SK-N-SH (cell line): ENCODE results near the gene PJA2. TPM values are rescaled to one million over a fixed set of nuclear protein-coding genes. Genes with fewer than 3 reads are reported as not detected.
"Not testable (repeated sequence)": the region's sequence is repeated elsewhere in the genome, so short reads cannot be mapped to it uniquely, and the experiment has no call there.

Experiments used
- CTCF ChIA-PET: fragments of 300-600, 350-600 bp; formaldehyde crosslinking; extraction: SDS; loops from one replicate; lab custom pipeline; 2021; lab: Yijun Ruan, JAX
- POLR2A ChIA-PET: fragments of 350-600 bp; sonication (Branson Sonifier 250); formaldehyde crosslinking; extraction: SDS; loops from one replicate; lab custom pipeline; 2020; ENCODE audit warnings: antibody characterized with exemption, inconsistent platforms; lab: Yijun Ruan, JAX
- DNase-seq: peaks from one replicate; pipeline ENCODE4 v3.0.0; 2012
- H2AFZ ChIP-seq: fragments of 200-600 bp; sonication (generic); 2 replicates; pipeline ENCODE4 v1.8.1; 2016; ENCODE audit warnings: antibody characterized with exemption, mild to moderate bottlenecking, low read depth
- H3F3A ChIP-seq: fragments of 200-600 bp; sonication (generic); replicated peaks from 2 replicates; pipeline ENCODE3; 2016; ENCODE audit warnings: antibody characterized with exemption, mild to moderate bottlenecking; ENCODE audit not compliant: insufficient read depth
- H3K27ac ChIP-seq, 2 experiments: fragments of 200-500 bp in 1 of 2; fragments of 200-600 bp in 1 of 2; sonication (Bioruptor generic) in 1 of 2; sonication (generic), shearing (Covaris generic) in 1 of 2; 2 replicates each; pipeline versions ENCODE4 v1.5.1 to v1.6.1; 2014 to 2016; ENCODE audit warnings: low read depth in 2 of 2, inconsistent platforms in 1 of 2, low read length in 1 of 2, mild to moderate bottlenecking in 1 of 2, mixed read lengths in 1 of 2
- H3K27me3 ChIP-seq: fragments of 200-600 bp; sonication (generic), shearing (Covaris generic); 2 replicates; pipeline ENCODE4 v1.6.1; 2016; ENCODE audit warnings: mixed run types; ENCODE audit not compliant: insufficient read depth
- H3K36me3 ChIP-seq, 2 experiments: fragments of 200-500 bp in 1 of 2; fragments of 200-600 bp in 1 of 2; sonication (Bioruptor generic) in 1 of 2; sonication (generic) in 1 of 2; replicated peaks in 1 of 2; 2 replicates each; pipeline versions ENCODE3 to v1.5.1; 2014 to 2016; ENCODE audit warnings: low read length in 1 of 2, mild to moderate bottlenecking in 1 of 2; ENCODE audit not compliant: insufficient read depth in 2 of 2, control insufficient read depth in 1 of 2
- H3K4me1 ChIP-seq, 2 experiments: fragments of 200-500 bp in 1 of 2; fragments of 200-600 bp in 1 of 2; sonication (Bioruptor generic) in 1 of 2; sonication (generic), shearing (Covaris generic) in 1 of 2; 2 replicates each; pipeline versions ENCODE4 v1.5.1 to v1.6.1; 2014 to 2016; ENCODE audit warnings: low read depth in 1 of 2, low read length in 1 of 2, mixed run types in 1 of 2; ENCODE audit not compliant: insufficient read depth in 2 of 2, control insufficient read depth in 1 of 2
- H3K4me2 ChIP-seq: fragments of 200-600 bp; sonication (generic), shearing (Covaris generic); 2 replicates; pipeline ENCODE4 v1.6.1; 2017; ENCODE audit warnings: mixed run types
- H3K4me3 ChIP-seq, 2 experiments: fragments of 200-500 bp in 1 of 2; fragments of 200-600 bp in 1 of 2; sonication (Bioruptor generic) in 1 of 2; sonication (generic), shearing (Covaris generic) in 1 of 2; 2 replicates each; pipeline versions ENCODE4 v1.5.1 to v1.8.1; 2014 to 2016; ENCODE audit warnings: low read depth in 2 of 2, inconsistent platforms in 1 of 2, low read length in 1 of 2, mild to moderate bottlenecking in 1 of 2, mixed read lengths in 1 of 2, moderate library complexity in 1 of 2
- H3K79me2 ChIP-seq: fragments of 200-600 bp; sonication (generic); 2 replicates; pipeline ENCODE4 v1.8.1; 2017; ENCODE audit warnings: mild to moderate bottlenecking; ENCODE audit not compliant: insufficient read depth
- H3K9ac ChIP-seq: fragments of 200-600 bp; sonication (generic); 2 replicates; pipeline ENCODE4 v1.6.1; 2017; ENCODE audit warnings: mixed run types
- H3K9me2 ChIP-seq: fragments of 200-600 bp; sonication (generic); 2 replicates; pipeline ENCODE4 v1.6.1; 2017; ENCODE audit warnings: mixed run types
- H3K9me3 ChIP-seq: fragments of 200-600 bp; sonication (generic); 2 replicates; pipeline ENCODE4 v1.6.1; 2017; ENCODE audit warnings: mixed run types, mild to moderate bottlenecking, moderate library complexity
- H4K20me1 ChIP-seq: fragments of 200-600 bp; sonication (generic); 2 replicates; pipeline ENCODE4 v1.6.1; 2017; ENCODE audit warnings: mild to moderate bottlenecking, mixed run types; ENCODE audit not compliant: insufficient read depth
- EP300 ChIP-seq, 2 experiments: IDR thresholded peaks; 2 replicates each; pipeline versions ENCODE4 v1.4.0 to v1.6.1; 2012; ENCODE audit warnings: borderline replicate concordance in 1 of 2, low read depth in 1 of 2, low read length in 1 of 2
- FOXJ3 ChIP-seq: sonication (generic); formaldehyde crosslinking; IDR thresholded peaks from 2 replicates; pipeline ENCODE4 v1.5.1; 2020; ENCODE audit warnings: mild to moderate bottlenecking, missing genetic modification reagents
- POLR2AphosphoS5 ChIP-seq: IDR thresholded peaks from 2 replicates; pipeline ENCODE4 v1.6.1; 2012; ENCODE audit warnings: low read depth, low read length
- RAD21 ChIP-seq: IDR thresholded peaks from 2 replicates; pipeline ENCODE4 v1.6.1; 2012; ENCODE audit warnings: mild to moderate bottlenecking, low read length
- RXRA ChIP-seq: IDR thresholded peaks from 2 replicates; pipeline ENCODE4 v1.4.0; 2012; ENCODE audit warnings: low read depth, mild to moderate bottlenecking, borderline replicate concordance
- TEAD4 ChIP-seq: IDR thresholded peaks from 2 replicates; pipeline ENCODE4 v1.4.0; 2012; ENCODE audit warnings: mild to moderate bottlenecking, borderline replicate concordance; ENCODE audit not compliant: insufficient read depth
- USF1 ChIP-seq: IDR thresholded peaks from 2 replicates; pipeline ENCODE4 v1.4.0; 2012; ENCODE audit warnings: low read depth, borderline replicate concordance
- YY1 ChIP-seq: IDR thresholded peaks from 2 replicates; pipeline ENCODE4 v1.4.0; 2012; ENCODE audit warnings: low read depth, mild to moderate bottlenecking
- WGBS: methylation state at CpG from one replicate; pipeline ENCODE4 v1.1.6; 2017; ENCODE audit warnings: low lambda C conversion rate; 5-methylcytosine and 5-hydroxymethylcytosine counted together
- polyA plus RNA-seq, 3 experiments: library from polyadenylated mRNA; depleted of rRNA; stranded (reverse); fragments of >200 nt; gene quantifications; 2 replicates each; pipeline ENCODE4 v1.2.3, GENCODE V29; 2012
- TF ChIP-seq, protein P1 (sequence below): IDR thresholded peaks from 2 replicates; pipeline ENCODE4 v1.4.0; 2012; ENCODE audit warnings: low read depth
- TF ChIP-seq, protein P2 (sequence below): IDR thresholded peaks from 2 replicates; pipeline ENCODE4; 2012

PJA2 gene
- polyA plus RNA-seq, 1 of the 3 experiments (the other 2 are of a cell fraction): 30.7 TPM

- no peaks in the 10 kb centered on the region for H3K27me3 ChIP-seq
- no peak overlapping the region for H3K4me2 ChIP-seq
- ChIA-PET POLR2A (no interaction called here), CTCF (no interaction called here)
- no peaks in the 10 kb centered on the region for H3K9me2 ChIP-seq
- no peaks in the 10 kb centered on the region for H3K79me2 ChIP-seq
- no peaks in the 10 kb centered on the region for H3K9me3 ChIP-seq
- no peaks in the 10 kb centered on the region for H4K20me1 ChIP-seq
- no peak overlapping the region for H3K27ac ChIP-seq
- no peak overlapping the region for H2AFZ ChIP-seq
- WGBS: 65% methylated on average over 3 of the region's 3 CpGs
- no peak for DNase-seq
- H3K9ac ChIP-seq: no peak overlapping the region
- H3K4me1 ChIP-seq: no peaks in the 10 kb centered on the region; a peak in 1 of 4 replicates
- no peak for TF ChIP-seq FOXJ3
- TF ChIP-seq, protein P1, sequence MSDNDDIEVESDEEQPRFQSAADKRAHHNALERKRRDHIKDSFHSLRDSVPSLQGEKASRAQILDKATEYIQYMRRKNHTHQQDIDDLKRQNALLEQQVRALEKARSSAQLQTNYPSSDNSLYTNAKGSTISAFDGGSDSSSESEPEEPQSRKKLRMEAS: no peak
- no peak for TF ChIP-seq TEAD4
- TF ChIP-seq USF1: no peak
- TF ChIP-seq RAD21: no peak
- no peak for TF ChIP-seq YY1
- TF ChIP-seq POLR2AphosphoS5: no peak
- no peaks in the 10 kb centered on the region for H3F3A ChIP-seq
- H3K36me3 ChIP-seq: no peaks in the 10 kb centered on the region
- no peak overlapping the region for H3K4me3 ChIP-seq
These were observed 9.1 kb upstream of the PJA2 start for GRCh38 chr5:109418712-109419352.

DNA sequence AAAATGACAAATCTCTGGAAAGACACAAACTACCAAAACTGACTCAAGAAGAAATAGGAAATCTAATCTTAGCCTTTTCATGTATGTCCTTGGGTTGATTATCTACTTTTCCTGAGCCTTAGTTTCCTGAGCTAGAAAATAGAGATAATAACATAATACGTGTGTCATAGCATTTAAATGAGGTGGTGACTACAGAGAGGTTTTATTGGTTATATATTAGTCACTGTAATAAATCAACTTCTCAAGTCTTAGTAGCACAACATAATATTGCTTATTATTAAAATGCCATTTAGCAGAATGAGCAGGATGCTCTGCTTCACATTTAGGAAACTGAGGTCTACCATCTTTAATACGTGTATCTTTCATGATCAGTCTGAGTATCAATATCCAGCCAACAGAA, 7.1 kb upstream of the PJA2 start:
- no peaks in the 10 kb centered on the region for H4K20me1 ChIP-seq
- 62% methylated on average over 2 of the region's 2 CpGs for WGBS
- H3K27me3 ChIP-seq: no peaks in the 10 kb centered on the region
- no peaks in the 10 kb centered on the region for H3K36me3 ChIP-seq
- DNase-seq: no peak
- H3K9me2 ChIP-seq: no peaks in the 10 kb centered on the region
- no peaks in the 10 kb centered on the region for H3K79me2 ChIP-seq
- TF ChIP-seq EP300 (IDR thresholded peaks at IDR 0.05; ENCODE audit: borderline replicate concordance in 1 of 2, low read depth in 1 of 2, low read length in 1 of 2) (no peak), RXRA (no peak)
- TF ChIP-seq, protein P2, sequence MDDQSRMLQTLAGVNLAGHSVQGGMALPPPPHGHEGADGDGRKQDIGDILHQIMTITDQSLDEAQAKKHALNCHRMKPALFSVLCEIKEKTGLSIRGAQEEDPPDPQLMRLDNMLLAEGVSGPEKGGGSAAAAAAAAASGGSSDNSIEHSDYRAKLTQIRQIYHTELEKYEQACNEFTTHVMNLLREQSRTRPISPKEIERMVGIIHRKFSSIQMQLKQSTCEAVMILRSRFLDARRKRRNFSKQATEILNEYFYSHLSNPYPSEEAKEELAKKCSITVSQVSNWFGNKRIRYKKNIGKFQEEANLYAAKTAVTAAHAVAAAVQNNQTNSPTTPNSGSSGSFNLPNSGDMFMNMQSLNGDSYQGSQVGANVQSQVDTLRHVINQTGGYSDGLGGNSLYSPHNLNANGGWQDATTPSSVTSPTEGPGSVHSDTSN: no peak
- H3K4me1 ChIP-seq: peaks cover 0 to 8% of the 10 kb centered on the region in 2 experiments; a peak in 3 of 4 replicates
- H2AFZ ChIP-seq: no peak overlapping the region
- H3K4me3 ChIP-seq: no peak overlapping the region
- no peak overlapping the region for H3K9ac ChIP-seq
- ChIA-PET CTCF (no interaction called here), POLR2A (no interaction called here)
- H3K9me3 ChIP-seq: no peaks in the 10 kb centered on the region
- no peaks in the 10 kb centered on the region for H3F3A ChIP-seq
- no peak overlapping the region for H3K27ac ChIP-seq
- H3K4me2 ChIP-seq: no peak overlapping the region

GRCh38 chr5:109413921-109414461, 4.2 kb upstream of the PJA2 start:
- H3K4me2 ChIP-seq, DNase-seq, H3K27ac ChIP-seq, H3K79me2 ChIP-seq, H2AFZ ChIP-seq, H4K20me1 ChIP-seq, H3K36me3 ChIP-seq, H3K4me3 ChIP-seq, H3K9me2 ChIP-seq, POLR2A ChIA-PET, H3K9ac ChIP-seq, H3K27me3 ChIP-seq, H3K9me3 ChIP-seq, CTCF ChIA-PET: not testable (repeated sequence)
- peaks cover 17% of the 10 kb centered on the region for H3F3A ChIP-seq
- 74% methylated on average over 2 of the region's 2 CpGs for WGBS
- H3K4me1 ChIP-seq: peaks cover 6 to 19% of the 10 kb centered on the region in 2 experiments
